NCI-H524 (cell line): ENCODE measurements around the gene C10orf95.

Source experiments
- DNase-seq, 2 experiments: peaks; one replicate each; lab custom pipeline; 2025; lab: John Stamatoyannopoulos, UW

C10orf95 gene

GRCh38 chr10:102416283-102416682 lies 35.1 kb downstream of the C10orf95 start:
- no peak for DNase-seq

GRCh38 chr10:102414749-102415148 lies 36.6 kb downstream of the C10orf95 start:
- no peak for DNase-seq

- no peak for DNase-seq
Measured at GRCh38 chr10:102413806-102414561, 37.4 kb downstream of the C10orf95 start.

GRCh38 chr10:102413053-102413705 lies 38.2 kb downstream of the C10orf95 start:
- peak; percentile 19 to 71 for DNase-seq

- DNase-seq: no peak
Measured at GRCh38 chr10:102412293-102412692, 39.0 kb downstream of the C10orf95 start.

- DNase-seq: peak in 1 of 2 experiments; percentile 43
Measured at GRCh38 chr10:102411341-102412255, 39.7 kb downstream of the C10orf95 start.

- no peak for DNase-seq
Measured at GRCh38 chr10:102410429-102411073, 40.8 kb downstream of the C10orf95 start.

- no peak for DNase-seq
Measured at GRCh38 chr10:102409604-102410428, 41.5 kb downstream of the C10orf95 start.

GRCh38 chr10:102408728-102409603 lies 42.4 kb downstream of the C10orf95 start:
- no peak for DNase-seq

GRCh38 chr10:102408131-102408727 lies 43.1 kb downstream of the C10orf95 start:
- DNase-seq: no peak

DNA sequence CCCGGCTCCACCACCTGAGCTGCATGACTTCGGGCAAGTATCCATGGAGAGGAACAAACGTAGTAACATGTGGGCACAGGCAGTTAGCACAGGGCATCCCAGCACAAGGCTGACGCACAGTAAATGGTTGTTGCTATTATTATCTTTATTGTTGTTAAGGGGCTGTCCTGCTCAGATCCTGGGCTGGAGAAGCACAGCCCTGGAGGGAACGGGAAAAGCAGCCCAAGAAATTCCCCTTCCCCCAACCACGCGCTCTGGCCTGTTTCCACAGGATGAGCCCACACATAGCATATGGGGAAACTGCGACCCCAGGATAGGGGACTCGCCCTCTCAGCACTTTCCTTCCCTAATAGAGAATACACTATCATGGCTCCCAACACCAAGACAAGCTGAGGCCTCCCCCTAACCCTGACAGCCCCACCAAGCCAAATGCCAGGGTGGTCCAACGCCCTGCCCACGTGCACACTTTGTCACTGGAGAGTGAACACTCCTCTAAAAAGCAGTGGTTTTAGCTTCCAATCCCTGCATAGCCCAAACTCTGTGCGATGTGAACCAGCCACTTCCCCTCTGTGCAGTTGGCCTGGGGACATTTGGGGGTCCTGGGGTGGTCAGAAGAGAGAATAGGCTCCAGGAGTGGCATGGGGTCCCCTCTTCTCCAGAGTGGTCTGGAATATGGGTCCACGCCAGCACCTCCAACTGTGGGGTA lies 43.8 kb downstream of the C10orf95 start:
- DNase-seq: no peak

- no peak for DNase-seq
Measured at GRCh38 chr10:102406815-102407214, 44.5 kb downstream of the C10orf95 start.

- DNase-seq: no peak
Measured at GRCh38 chr10:102405632-102406031, 45.7 kb downstream of the C10orf95 start.

GRCh38 chr10:102405108-102405571 lies 46.2 kb downstream of the C10orf95 start:
- no peak for DNase-seq

GRCh38 chr10:102404361-102405107 lies 46.8 kb downstream of the C10orf95 start:
- DNase-seq: no peak

- DNase-seq: no peak
Measured at GRCh38 chr10:102403115-102403514, 48.2 kb downstream of the C10orf95 start.

- DNase-seq: no peak
Measured at GRCh38 chr10:102402512-102402896, 48.8 kb downstream of the C10orf95 start.
